GM21423 (cell line): ENCODE measurements around the gene NUP85.
"Not testable (repeated sequence)": the region's sequence is repeated elsewhere in the genome, so short reads cannot be mapped to it uniquely, and the experiment has no call there.

Experiments used
- ATAC-seq: cut with Tn5 transposase; IDR thresholded peaks from one replicate; pipeline ENCODE4 v1.9.1; 2021; ENCODE audit warnings: mild to moderate bottlenecking, moderate library complexity; ENCODE audit not compliant: unreplicated experiment

The NUP85 gene

GRCh38 chr17:75194879-75195278, 10.6 kb upstream of the NUP85 start:
- ATAC-seq, result no peak

DNA sequence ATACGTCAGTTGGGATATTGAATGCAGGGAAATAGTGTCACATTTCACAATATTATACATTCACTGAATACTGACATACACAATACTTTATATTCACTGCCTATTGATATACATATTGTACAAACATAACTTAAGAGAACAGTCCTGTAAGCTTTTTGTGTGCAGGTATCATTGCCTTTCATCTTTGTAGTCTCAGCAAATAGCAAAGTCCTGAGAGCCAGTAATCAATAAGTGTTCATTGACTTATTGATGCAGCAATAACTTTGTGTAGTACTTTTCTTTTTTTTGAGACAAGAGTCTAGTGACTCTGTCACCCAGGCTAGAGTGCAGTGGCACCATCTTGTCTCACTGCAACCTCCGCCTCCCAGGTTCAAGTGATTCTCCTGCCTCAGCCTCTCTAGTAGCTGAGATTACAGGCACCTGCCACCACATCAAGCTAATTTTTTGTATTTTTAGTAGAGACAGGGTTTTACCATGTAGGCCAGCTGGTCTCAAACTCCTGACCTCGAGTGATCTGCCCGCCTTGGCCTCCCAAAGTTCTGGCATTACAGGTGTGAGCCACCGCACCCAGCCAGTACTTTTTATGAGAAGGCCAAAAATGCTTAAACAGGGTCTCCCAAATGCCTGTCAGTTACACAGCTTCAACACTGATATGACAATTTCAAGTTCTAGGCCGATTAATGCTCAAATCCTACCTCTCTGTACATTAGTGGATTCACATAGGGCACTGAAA, 5.4 kb upstream of the NUP85 start:
- no peak for ATAC-seq

GRCh38 chr17:75205793-75206163, 299 bp downstream of the NUP85 start:
- ATAC-seq, result no peak

GRCh38 chr17:75207050-75207407, 1.6 kb downstream of the NUP85 start:
- ATAC-seq, result not testable (repeated sequence)

GRCh38 chr17:75207760-75208159, 2.3 kb downstream of the NUP85 start:
- ATAC-seq, result no peak

GRCh38 chr17:75208161-75208560, 2.7 kb downstream of the NUP85 start:
- no peak for ATAC-seq

- ATAC-seq, result no peak
These were observed 3.6 kb downstream of the NUP85 start for GRCh38 chr17:75209061-75209460.

DNA sequence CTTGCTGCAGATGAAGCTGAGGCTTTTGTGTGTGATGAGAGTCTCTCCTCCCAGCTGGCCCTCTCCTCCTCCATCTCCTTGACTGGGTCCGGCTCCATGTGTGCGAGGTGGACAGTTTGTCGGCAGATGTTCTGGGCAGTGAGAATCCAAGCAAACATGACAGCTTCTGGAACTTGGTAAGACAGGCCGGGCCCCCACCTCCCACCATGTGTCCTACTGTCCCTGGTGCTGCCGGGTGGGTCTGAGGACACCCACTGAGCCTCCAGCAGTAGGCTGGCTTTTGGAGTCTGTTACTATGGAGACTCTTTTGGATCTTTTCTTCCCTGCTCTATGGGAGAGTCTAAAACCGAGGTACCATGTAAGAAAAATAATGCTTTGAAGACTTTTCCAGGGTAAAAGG, 12.7 kb downstream of the NUP85 start:
- no peak for ATAC-seq

GRCh38 chr17:75219815-75220214, 14.3 kb downstream of the NUP85 start:
- no peak for ATAC-seq

- ATAC-seq, result no peak
These were observed 19.5 kb downstream of the NUP85 start for GRCh38 chr17:75225016-75225415.

DNA sequence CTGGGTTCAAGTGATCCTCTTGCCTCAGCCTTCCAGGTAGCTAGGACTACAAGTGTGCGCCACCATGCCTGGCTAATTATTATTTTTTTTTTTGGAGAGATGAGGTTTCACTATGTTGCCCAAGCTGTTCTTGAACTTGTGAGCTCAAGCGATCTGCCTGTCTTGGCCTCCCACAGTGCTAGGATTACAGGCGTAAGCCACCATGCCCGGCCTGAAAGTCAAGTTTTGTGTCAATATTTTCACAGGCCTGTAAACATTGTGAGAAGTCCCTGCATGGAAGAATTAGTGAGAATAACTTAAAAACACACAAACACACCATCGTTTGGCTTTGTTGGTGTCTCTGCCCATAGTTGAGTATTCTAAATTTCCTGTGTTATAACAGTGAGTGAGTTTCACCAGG, 22.2 kb downstream of the NUP85 start:
- ATAC-seq, result no peak

DNA sequence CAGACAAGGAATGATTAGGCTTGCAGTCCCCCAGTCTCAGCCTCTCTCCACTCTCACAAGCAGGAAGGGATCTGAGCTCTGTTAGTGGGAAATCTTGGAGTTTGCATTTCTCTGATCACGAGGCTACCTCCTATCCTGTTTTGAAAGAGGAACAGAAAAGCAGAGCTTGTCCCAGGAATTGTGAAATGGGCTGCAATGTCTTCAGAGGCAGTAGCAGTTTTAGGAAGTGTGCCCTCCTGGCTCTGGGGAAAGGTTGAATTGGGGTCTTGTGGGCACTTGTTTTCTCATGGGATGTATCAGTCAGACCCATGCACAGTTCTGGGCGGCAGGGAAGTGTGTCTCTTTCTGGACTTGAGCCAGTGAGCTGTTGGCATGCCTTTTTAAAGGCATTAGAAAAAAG, 22.8 kb downstream of the NUP85 start:
- no peak for ATAC-seq

DNA sequence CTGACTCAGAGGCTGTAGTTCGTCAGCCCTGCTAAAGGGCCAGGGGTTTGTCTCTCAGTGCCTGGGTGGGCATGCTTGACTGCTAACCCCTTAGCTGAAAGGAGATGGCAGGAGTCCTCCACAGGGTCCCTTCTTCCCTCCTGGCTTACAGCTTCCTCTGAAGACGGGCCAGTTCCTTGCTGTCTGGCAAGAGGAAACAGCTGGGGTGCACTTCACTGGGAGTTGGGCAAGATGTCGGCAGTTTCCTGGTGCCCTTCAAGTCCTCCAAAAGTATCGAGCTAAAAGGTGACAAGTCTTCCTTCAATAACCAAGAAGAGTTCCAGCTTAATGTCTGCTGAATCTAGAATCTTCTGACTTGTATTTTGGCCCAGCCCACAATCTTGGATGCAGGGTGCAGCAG, 23.4 kb downstream of the NUP85 start:
- ATAC-seq, result no peak

DNA sequence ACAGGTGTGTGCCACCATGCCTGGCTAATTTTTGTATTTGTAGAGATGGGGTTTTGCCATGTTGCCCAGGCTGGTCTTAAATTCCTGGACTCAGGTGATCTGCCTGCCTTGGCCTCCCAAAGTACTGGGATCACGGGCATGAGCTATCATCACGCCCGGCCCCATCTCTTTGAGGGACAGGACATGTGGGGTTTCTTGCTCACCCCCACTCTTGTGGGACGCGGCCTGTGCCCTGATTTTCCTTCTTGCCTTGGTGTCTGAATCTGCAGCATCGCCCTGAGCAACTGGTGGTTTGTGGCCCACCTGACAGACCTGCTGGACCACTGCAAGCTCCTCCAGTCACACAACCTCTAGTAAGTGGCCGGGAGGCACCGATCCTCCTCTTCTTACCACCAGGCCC, 25.6 kb downstream of the NUP85 start:
- no peak for ATAC-seq

DNA sequence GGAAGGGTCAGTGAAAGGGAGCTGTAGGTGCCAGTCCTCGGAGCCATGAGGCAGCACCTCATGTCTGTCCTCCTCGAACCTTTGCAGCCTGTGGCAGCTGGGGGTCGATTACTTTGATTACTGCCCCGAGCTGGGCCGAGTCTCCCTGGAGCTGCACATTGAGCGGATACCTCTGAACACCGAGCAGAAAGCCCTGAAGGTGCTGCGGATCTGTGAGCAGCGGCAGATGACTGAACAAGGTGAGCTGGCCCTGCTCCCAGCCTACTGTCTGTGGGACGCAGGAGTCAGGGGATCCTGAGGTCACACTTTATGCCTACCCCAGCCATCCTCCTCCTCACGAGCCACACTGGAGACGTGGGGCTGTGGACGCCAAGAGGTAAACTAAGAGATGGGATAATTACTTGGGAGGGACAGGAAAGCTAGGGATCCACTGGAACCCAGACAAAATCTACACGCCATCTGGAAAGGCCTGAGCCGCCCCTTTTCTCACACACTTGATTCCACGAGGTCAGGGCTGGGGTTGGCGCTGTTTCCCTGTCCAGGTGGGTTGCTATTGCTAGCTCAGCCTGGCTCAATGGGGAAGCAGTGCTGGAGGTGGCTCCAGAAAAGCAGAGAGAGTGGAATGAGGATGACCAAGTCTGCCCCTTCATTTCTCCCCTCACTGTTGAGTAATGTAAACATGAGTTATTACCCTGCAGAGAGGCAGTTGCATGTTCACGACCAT, 26.4 kb downstream of the NUP85 start:
- no peak for ATAC-seq

- no peak for ATAC-seq
These were observed 27.3 kb downstream of the NUP85 start for GRCh38 chr17:75232786-75233185.

- no peak for ATAC-seq
These were observed 31.9 kb downstream of the NUP85 start for GRCh38 chr17:75237100-75238014.

GRCh38 chr17:75238020-75238580, 32.6 kb downstream of the NUP85 start:
- no peak for ATAC-seq

- ATAC-seq, result no peak
These were observed 33.3 kb downstream of the NUP85 start for GRCh38 chr17:75238684-75239191.

GRCh38 chr17:75239214-75239613, 33.7 kb downstream of the NUP85 start:
- no peak for ATAC-seq

DNA sequence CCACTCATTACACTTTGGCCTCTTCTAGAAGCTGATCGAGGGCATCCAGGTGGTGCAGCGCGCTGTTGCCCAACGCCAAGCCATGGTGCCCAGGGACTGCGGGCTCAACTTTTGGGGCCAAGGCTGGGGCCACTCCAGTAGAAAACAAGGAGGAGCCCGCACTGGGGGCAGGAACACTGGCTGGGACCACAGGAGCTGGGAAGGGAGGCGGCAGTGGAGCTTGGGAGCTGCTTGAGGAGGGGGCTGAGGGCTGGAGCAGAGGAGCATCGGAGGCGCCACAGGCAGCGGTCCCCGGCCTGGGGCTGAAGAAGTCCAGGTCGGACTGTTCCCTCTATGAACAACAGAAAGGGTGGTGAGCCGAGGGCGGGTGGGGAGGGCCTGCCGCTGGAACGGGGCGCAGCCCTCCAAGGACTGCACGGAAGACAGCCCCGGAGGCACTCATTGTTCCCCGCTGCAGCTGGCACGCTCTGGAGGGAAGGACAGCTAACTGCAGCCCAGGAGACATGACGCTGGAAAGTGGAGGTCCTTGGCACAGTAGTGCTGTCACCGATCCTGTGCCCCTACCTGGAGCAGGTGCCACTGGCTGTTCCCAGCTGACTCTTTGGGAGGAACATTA, 34.4 kb downstream of the NUP85 start:
- ATAC-seq, result no peak
